ENCODE data around the gene KCNH1. TPM values are rescaled to one million over a fixed set of nuclear protein-coding genes. Genes with fewer than 3 reads are reported as not detected.

KCNH1 gene
- polyA plus RNA-seq, 2 of the 4 experiments (the other 2 are of a cell fraction): 5.1 to 7.9 TPM

DNA sequence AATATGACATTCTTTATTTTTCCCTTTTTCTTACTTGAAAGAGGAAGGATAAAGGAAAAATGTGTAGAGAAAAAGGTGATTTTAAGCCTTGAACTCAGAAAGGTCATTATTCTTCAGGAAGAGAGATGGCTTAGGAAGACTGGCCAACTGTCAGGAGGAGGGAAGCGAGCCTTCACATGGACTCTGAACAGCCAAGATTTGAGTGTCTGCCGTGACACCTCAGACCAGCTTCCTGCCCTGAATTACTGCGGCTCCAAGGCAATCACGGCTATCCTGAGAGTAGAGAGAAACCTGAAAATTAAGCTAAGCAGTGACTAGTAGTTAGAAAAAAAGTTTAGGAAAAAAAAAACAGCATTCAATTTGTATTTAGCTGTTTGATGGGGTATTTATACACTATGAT, 314.7 kb downstream of the KCNH1 start:
- TF ChIP-seq ESRRA (IDR thresholded peaks at IDR 0.05; ENCODE audit: borderline replicate concordance, low read length): no peak
- TF ChIP-seq, protein P1, sequence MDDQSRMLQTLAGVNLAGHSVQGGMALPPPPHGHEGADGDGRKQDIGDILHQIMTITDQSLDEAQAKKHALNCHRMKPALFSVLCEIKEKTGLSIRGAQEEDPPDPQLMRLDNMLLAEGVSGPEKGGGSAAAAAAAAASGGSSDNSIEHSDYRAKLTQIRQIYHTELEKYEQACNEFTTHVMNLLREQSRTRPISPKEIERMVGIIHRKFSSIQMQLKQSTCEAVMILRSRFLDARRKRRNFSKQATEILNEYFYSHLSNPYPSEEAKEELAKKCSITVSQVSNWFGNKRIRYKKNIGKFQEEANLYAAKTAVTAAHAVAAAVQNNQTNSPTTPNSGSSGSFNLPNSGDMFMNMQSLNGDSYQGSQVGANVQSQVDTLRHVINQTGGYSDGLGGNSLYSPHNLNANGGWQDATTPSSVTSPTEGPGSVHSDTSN (IDR thresholded peaks at IDR 0.05): no peak
- CTCF ChIA-PET: interaction anchor here (1.4 kb wide), 1 partner anchor 9 kb away, joined by 3 read pairs; no protein-coding TSS in a partner anchor
- Histone ChIP-seq H3K27ac (no peak overlapping the region), H3K9me3 (no peaks in the 10 kb centered on the region), H3K4me3 (no peak overlapping the region), H3K4me1 (no peaks in the 10 kb centered on the region), H3K4me2 (no peak overlapping the region)
- FAIRE-seq: no peak
- ATAC-seq: no peak
- 83% methylated on average over 4 of the region's 4 CpGs for WGBS (ENCODE audit: missing lambda C conversion rate)
- no peak for DNase-seq (ENCODE audit: low read depth in 1 of 2, low spot score in 1 of 2)
- POLR2A ChIA-PET: no interaction called here

DNA sequence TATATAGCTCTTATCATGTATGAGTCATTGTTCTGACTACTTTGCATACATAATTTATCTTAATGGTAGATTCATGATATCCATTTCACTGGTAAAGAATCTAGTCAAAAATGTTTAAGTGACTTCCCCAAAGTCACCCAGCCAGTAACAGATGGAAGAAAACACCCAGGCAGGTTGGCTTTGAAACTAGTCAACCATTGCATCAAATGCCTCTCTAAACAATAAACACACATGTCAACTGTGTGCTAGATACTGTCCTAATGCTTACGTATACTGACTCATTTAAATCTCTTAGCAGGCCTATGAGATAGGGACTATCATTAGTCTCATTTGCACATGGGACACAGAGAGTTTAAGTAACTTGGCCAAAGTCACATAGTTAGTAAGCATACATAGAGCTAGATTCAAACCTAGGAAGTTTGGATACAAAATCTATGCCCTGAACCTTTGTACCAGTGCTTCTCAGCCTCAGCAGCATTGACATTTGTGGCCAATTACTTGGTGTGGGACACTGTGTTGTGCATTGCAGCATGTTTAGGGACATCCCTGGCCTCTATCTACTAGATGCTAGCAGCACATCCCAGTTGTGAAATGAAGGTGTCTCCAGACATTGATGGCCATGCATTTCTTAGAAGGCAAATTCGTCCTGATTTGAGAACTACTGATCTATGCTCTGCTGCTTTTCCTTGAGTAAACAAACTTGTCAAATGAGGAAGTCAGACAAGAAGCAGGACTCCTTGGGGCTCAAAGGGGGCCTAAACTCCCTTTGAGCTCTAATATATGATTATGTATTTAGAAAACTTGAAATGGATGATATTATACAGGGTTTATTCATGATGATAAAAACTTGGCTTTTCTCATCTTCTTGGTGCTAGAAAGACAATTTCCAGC, 316.3 kb downstream of the KCNH1 start:
- no peak overlapping the region for H3K4me3 ChIP-seq
- DNase-seq (ENCODE audit: low read depth in 1 of 2, low spot score in 1 of 2) (no peak), ATAC-seq (no peak), FAIRE-seq (no peak)
- no peaks in the 10 kb centered on the region; the same call in 2 of the 3 replicates for H3K9me3 ChIP-seq
- WGBS (ENCODE audit: missing lambda C conversion rate): 67% methylated on average over 2 of the region's 2 CpGs
- POLR2A ChIA-PET: no interaction called here
- TF ChIP-seq RFX5 (IDR thresholded peaks at IDR 0.05) (no peak), ESRRA (IDR thresholded peaks at IDR 0.05; ENCODE audit: borderline replicate concordance, low read length) (no peak)
- H3K4me1 ChIP-seq: no peaks in the 10 kb centered on the region
- H3K4me2 ChIP-seq: no peak overlapping the region
- no peak overlapping the region for H3K27ac ChIP-seq
- CTCF ChIA-PET: no interaction called here

DNA sequence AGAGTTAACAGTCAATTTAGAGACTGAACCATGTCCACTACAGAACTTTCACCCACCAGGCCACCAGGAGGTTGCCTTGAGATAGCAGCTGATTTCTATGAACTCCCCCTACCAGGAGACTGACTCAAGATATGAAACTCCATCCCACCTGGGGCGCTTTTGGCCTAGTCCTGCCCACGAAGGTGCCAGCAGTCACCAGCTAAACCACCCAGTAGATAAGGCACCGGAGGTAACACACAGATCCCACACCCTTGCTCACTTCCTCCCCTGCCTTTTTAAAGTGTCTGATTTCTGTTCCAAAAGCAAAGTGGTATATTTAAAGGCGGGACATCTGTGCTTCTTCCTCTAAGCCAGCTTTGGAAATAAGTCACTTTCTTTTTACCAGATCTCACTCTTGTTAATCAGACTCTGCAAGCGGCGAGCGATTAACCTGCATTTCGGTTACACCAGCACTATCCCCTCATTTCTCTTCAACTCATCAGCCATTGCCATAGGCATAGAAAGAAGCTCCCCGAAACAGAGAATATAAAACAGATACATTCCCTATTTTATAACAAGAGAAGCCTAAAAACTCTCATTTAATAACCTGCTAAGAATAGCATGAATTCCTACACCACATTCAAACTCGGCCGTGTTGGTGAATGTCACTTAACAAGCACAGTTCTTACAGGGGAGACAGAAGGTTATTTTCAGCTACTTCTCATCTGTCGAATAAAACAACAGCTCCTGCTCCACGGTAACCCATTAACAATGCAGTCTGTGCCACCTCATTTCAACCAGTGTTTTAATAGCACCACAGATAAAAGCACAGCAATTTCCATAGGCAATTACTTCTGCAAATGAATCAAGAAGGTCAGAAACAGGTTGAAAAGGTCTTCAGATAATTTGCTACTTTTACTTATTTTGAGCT, 318.1 kb downstream of the KCNH1 start:
- no peak for DNase-seq (ENCODE audit: low read depth in 1 of 2, low spot score in 1 of 2)
- CTCF ChIA-PET: interaction anchor here (0.7 kb wide), 1 partner anchor 163 kb away, joined by 3 read pairs; no protein-coding TSS in a partner anchor

More for the DNA sequence above, 318.1 kb downstream of the KCNH1 start:
- 81% methylated on average over 13 of the region's 13 CpGs for WGBS (ENCODE audit: missing lambda C conversion rate)
- no peaks in the 10 kb centered on the region for H3K4me1 ChIP-seq
- TF ChIP-seq CEBPB (IDR thresholded peaks at IDR 0.05) (no peak), ZFP36 (IDR thresholded peaks at IDR 0.05; ENCODE audit: borderline replicate concordance, partially characterized antibody) (no peak), MAFK (IDR thresholded peaks at IDR 0.05; ENCODE audit: partially characterized antibody) (no peak), CBX2 (IDR thresholded peaks at IDR 0.05; ENCODE audit: borderline replicate concordance, low read depth) (no peak), PHF8 (IDR thresholded peaks at IDR 0.05; ENCODE audit: borderline replicate concordance, low read depth) (no peak), MAZ (IDR thresholded peaks at IDR 0.05; ENCODE audit: borderline replicate concordance, low read depth, low read length) (no peak), CBX8 (IDR thresholded peaks at IDR 0.05) (no peak), POLR2AphosphoS2 (conservative IDR thresholded peaks at IDR 0.05; ENCODE audit: low read length) (no peak), ZNF302 (CRISPR knock-in tag; IDR thresholded peaks at IDR 0.05) (no peak), HOXA7 (CRISPR knock-in tag; IDR thresholded peaks at IDR 0.05) (no peak)
- TF ChIP-seq, protein P2, sequence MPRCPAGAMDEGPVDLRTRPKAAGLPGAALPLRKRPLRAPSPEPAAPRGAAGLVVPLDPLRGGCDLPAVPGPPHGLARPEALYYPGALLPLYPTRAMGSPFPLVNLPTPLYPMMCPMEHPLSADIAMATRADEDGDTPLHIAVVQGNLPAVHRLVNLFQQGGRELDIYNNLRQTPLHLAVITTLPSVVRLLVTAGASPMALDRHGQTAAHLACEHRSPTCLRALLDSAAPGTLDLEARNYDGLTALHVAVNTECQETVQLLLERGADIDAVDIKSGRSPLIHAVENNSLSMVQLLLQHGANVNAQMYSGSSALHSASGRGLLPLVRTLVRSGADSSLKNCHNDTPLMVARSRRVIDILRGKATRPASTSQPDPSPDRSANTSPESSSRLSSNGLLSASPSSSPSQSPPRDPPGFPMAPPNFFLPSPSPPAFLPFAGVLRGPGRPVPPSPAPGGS (IDR thresholded peaks at IDR 0.05): no peak
- TF ChIP-seq, protein P1 (IDR thresholded peaks at IDR 0.05): no peak
- TF ChIP-seq, protein P3, sequence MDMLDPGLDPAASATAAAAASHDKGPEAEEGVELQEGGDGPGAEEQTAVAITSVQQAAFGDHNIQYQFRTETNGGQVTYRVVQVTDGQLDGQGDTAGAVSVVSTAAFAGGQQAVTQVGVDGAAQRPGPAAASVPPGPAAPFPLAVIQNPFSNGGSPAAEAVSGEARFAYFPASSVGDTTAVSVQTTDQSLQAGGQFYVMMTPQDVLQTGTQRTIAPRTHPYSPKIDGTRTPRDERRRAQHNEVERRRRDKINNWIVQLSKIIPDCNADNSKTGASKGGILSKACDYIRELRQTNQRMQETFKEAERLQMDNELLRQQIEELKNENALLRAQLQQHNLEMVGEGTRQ (IDR thresholded peaks at IDR 0.05): no peak
- no peaks in the 10 kb centered on the region; the same call in 2 of the 3 replicates for H3K9me3 ChIP-seq
- H3K4me2 ChIP-seq: no peak overlapping the region
- no peak for FAIRE-seq
- H3K27ac ChIP-seq: no peak overlapping the region
- no peak overlapping the region for H3K4me3 ChIP-seq
- no peak for ATAC-seq
- POLR2A ChIA-PET: no interaction called here

Data from A549 (cell line).